HG02759 (cell line): ENCODE data around the gene USP37.
A peak's percentile ranks its signal among the peaks of the same experiment; 100 is the strongest.

Source experiments
- ATAC-seq: cut with Tn5 transposase; IDR thresholded peaks from one replicate; pipeline ENCODE4 v1.9.1; 2021; ENCODE audit warnings: mild to moderate bottlenecking, moderate library complexity; ENCODE audit not compliant: unreplicated experiment

The USP37 gene

GRCh38 chr2:218568190-218569037 is at the start of gene USP37, which contains the start of gene CNOT9:
Gene USP37, minus strand, starts transcription at chr2:218568351. Its CDS starts 9,698 bp downstream, at chr2:218558653.
Gene CNOT9, plus strand, starts transcription at chr2:218568839. Its CDS starts 116 bp downstream, at chr2:218568955.
- peak; percentile 80 for ATAC-seq

- no peak for ATAC-seq
These were observed 47.7 kb upstream of the USP37 start for GRCh38 chr2:218615868-218616315.

- ATAC-seq = no peak
These were observed 39.4 kb upstream of the USP37 start, which contains the start of gene PLCD4 for GRCh38 chr2:218607436-218608115. Gene PLCD4, plus strand, starts transcription at chr2:218607899. Its CDS starts 7,841 bp downstream, at chr2:218615740.

- ATAC-seq = no peak
These were observed 37.3 kb upstream of the USP37 start for GRCh38 chr2:218605432-218605831.

GRCh38 chr2:218585541-218585940 is 17.4 kb upstream of the USP37 start:
- no peak for ATAC-seq

- no peak for ATAC-seq
These were observed 16.1 kb upstream of the USP37 start for GRCh38 chr2:218583983-218584850.

- peak; percentile 84 for ATAC-seq
These were observed 13.9 kb upstream of the USP37 start for GRCh38 chr2:218582076-218582475.

GRCh38 chr2:218578272-218578877 is 10.2 kb upstream of the USP37 start:
- no peak for ATAC-seq

- ATAC-seq = no peak
These were observed 9.5 kb upstream of the USP37 start for GRCh38 chr2:218577482-218578220.

- no peak for ATAC-seq
These were observed 8.7 kb upstream of the USP37 start for GRCh38 chr2:218576854-218577253.

- ATAC-seq = no peak
These were observed 2.7 kb upstream of the USP37 start for GRCh38 chr2:218570850-218571249.

GRCh38 chr2:218569661-218570500 is 1.7 kb upstream of the USP37 start:
- no peak for ATAC-seq

GRCh38 chr2:218569038-218569431 is 884 bp upstream of the USP37 start:
- peak; percentile 34 for ATAC-seq

- ATAC-seq = peak; percentile 41
These were observed 358 bp downstream of the USP37 start for GRCh38 chr2:218567797-218568189.

- no peak for ATAC-seq
These were observed 1.9 kb downstream of the USP37 start for GRCh38 chr2:218566296-218566695.

- ATAC-seq = no peak
These were observed 4.1 kb downstream of the USP37 start for GRCh38 chr2:218564056-218564455.

GRCh38 chr2:218558986-218559385 is 9.2 kb downstream of the USP37 start:
- no peak for ATAC-seq

GRCh38 chr2:218557941-218558340 is 10.2 kb downstream of the USP37 start:
- no peak for ATAC-seq

GRCh38 chr2:218555527-218555926 is 12.6 kb downstream of the USP37 start:
- ATAC-seq = no peak
